HG03039 (cell line): ENCODE measurements around the gene VPS26A.
A peak's percentile ranks its signal among the peaks of the same experiment; 100 is the strongest.
"Not testable (repeated sequence)": the region's sequence is repeated elsewhere in the genome, so short reads cannot be mapped to it uniquely, and the experiment has no call there.

Experiments used
- ATAC-seq: cut with Tn5 transposase; IDR thresholded peaks from one replicate; pipeline ENCODE4 v1.9.1; 2021; ENCODE audit warnings: mild to moderate bottlenecking, moderate library complexity; ENCODE audit not compliant: unreplicated experiment

VPS26A gene

GRCh38 chr10:69175326-69175725 is 51.3 kb downstream of the VPS26A start:
- ATAC-seq: not testable (repeated sequence)

- ATAC-seq: no peak
Measured at GRCh38 chr10:69176823-69177222, 52.8 kb downstream of the VPS26A start.

- no peak for ATAC-seq
Measured at GRCh38 chr10:69179089-69179742, 55.2 kb downstream of the VPS26A start.

GRCh38 chr10:69179743-69180524 is 56.0 kb downstream of the VPS26A start, which contains the start of gene SUPV3L1:
Gene SUPV3L1, plus strand, starts transcription at chr10:69180234. Its CDS starts 58 bp downstream, at chr10:69180292.
- peak; percentile 76 for ATAC-seq

- peak; percentile 25 for ATAC-seq
Measured at GRCh38 chr10:69180525-69181204, 56.7 kb downstream of the VPS26A start.

GRCh38 chr10:69181433-69181832 is 57.5 kb downstream of the VPS26A start:
- no peak for ATAC-seq

- ATAC-seq: no peak
Measured at GRCh38 chr10:69182005-69182404, 58.0 kb downstream of the VPS26A start.

GRCh38 chr10:69186524-69186923 is 62.5 kb downstream of the VPS26A start:
- ATAC-seq: no peak

- no peak for ATAC-seq
Measured at GRCh38 chr10:69201045-69201444, 77.1 kb downstream of the VPS26A start.

GRCh38 chr10:69202332-69202731 is 78.4 kb downstream of the VPS26A start:
- no peak for ATAC-seq

GRCh38 chr10:69208761-69209160 is 84.8 kb downstream of the VPS26A start:
- ATAC-seq: no peak

- no peak for ATAC-seq
Measured at GRCh38 chr10:69209787-69210484, 86.0 kb downstream of the VPS26A start.

- ATAC-seq: no peak
Measured at GRCh38 chr10:69211104-69211503, 87.1 kb downstream of the VPS26A start.

- no peak for ATAC-seq
Measured at GRCh38 chr10:69211524-69211923, 87.5 kb downstream of the VPS26A start.

GRCh38 chr10:69213591-69214311 is 89.8 kb downstream of the VPS26A start:
- no peak for ATAC-seq

- no peak for ATAC-seq
Measured at GRCh38 chr10:69214666-69215131, 90.7 kb downstream of the VPS26A start.

- no peak for ATAC-seq
Measured at GRCh38 chr10:69215405-69216171, 91.6 kb downstream of the VPS26A start.

- ATAC-seq: no peak
Measured at GRCh38 chr10:69216577-69217118, 92.7 kb downstream of the VPS26A start.

- no peak for ATAC-seq
Measured at GRCh38 chr10:69217119-69217754, 93.3 kb downstream of the VPS26A start.
